Measurements from ENCODE around the gene ACTR6. TPM values are rescaled to one million over a fixed set of nuclear protein-coding genes. Genes with fewer than 3 reads are reported as not detected.
A peak's percentile ranks its signal among the peaks of the same experiment; 100 is the strongest.
"Not testable (repeated sequence)": the region's sequence is repeated elsewhere in the genome, so short reads cannot be mapped to it uniquely, and the experiment has no call there.

Gene ACTR6
- polyA plus RNA-seq, 1 donor from 2014 or later = 29.8 TPM

- Mint-ChIP-seq H3K4me1 (peaks cover 6 to 23% (median 19%) of the 10 kb centered on the region in 3 donors), H3K9me3 (no peaks in the 10 kb centered on the region), H3K4me3 (peak overlapping the region in 2 of 4 donors; percentile 39 to 89), H3K27me3 (no peaks in the 10 kb centered on the region), H3K36me3 (peaks cover 13% of the 10 kb centered on the region), H3K27ac (peak overlapping the region in 1 of 3 donors; percentile 31)
Observed at GRCh38 chr12:100197486-100197885, 3.1 kb upstream of the ACTR6 start.

DNA sequence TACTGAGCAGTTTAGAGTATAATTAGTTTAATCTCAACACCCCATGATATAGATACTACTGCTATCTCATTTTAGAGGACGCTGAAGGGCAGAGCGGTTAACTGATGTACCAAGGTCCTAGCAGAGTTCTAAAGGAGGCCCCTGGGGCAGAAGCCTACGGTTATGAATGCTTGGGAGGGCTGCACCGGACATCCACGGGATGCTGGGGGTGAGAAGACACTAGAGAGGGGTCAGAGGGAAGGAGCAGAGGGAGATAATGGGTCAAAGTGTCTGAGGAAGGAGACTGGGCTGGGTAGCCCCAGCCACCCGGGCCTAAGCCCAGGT lies 1.6 kb upstream of the ACTR6 start:
- Mint-ChIP-seq H3K36me3 (peaks cover 9% of the 10 kb centered on the region), H3K27me3 (no peaks in the 10 kb centered on the region), H3K4me1 (peaks cover 6 to 27% (median 19%) of the 10 kb centered on the region in 3 donors), H3K9me3 (no peaks in the 10 kb centered on the region), H3K4me3 (peak overlapping the region; percentile 89 to 98 (median 95)), H3K27ac (peak overlapping the region in 2 of 3 donors; percentile 62 to 76)

DNA sequence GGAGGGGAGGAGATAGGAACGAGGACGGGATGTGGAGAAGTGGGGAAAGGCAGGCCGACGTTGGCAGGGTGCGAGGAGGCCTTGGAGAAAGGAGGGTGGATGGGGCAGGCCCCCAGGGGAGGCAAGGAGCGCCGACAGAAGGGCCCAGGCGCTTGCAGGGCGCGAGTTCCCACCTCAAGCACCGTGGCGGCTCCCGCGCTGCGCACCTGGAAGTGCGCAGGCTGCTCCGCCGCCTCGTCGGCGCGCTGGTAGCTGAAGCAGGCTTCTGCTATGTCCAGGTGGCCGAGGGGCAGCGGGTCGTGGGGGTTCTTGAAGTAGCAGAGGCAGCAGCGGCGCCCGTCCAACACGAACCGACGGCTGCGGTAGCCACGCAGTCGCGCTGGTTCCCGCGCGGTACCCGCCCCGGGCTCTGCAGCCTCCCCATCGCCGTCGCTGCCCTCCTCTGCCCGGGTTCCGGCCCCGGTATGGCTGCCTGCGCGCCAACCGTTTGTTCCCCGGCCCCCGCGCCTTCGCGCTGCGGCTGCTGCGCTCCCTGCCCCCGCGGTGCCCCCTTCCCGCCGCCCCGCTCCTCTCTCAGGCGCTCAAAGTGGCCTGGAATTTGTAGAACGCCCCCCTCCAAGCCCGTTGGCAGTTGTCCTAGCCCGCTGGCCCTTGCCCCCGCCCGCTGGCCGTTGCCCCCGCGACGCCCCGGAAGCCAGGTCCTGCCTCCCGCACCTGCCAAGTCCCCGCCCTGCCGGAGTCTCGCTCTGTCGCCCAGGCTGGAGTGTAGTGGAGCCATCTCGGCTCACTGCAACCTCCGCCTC lies 1.1 kb upstream of the ACTR6 start:
- peaks cover 7% of the 10 kb centered on the region for H3K36me3 Mint-ChIP-seq
- H3K4me1 Mint-ChIP-seq = peaks cover 6 to 27% (median 19%) of the 10 kb centered on the region in 3 donors
- no peaks in the 10 kb centered on the region for H3K27me3 Mint-ChIP-seq
- peak overlapping the region; percentile 89 to 98 (median 95) for H3K4me3 Mint-ChIP-seq
- H3K27ac Mint-ChIP-seq = peak overlapping the region; percentile 62 to 98 (median 93)
- no peaks in the 10 kb centered on the region for H3K9me3 Mint-ChIP-seq

GRCh38 chr12:100201604-100202423 lies 1.2 kb downstream of the ACTR6 start:
- Mint-ChIP-seq H3K9me3 (no peaks in the 10 kb centered on the region), H3K36me3 (peaks cover 6% of the 10 kb centered on the region), H3K27ac (peak overlapping the region in 2 of 3 donors; percentile 62 to 93), H3K27me3 (no peaks in the 10 kb centered on the region), H3K4me3 (peak overlapping the region; percentile 89 to 98 (median 95)), H3K4me1 (peaks cover 6 to 27% (median 19%) of the 10 kb centered on the region in 3 donors)

- peaks cover 4% of the 10 kb centered on the region for H3K36me3 Mint-ChIP-seq
Observed at GRCh38 chr12:100207311-100207710, 6.7 kb downstream of the ACTR6 start.

DNA sequence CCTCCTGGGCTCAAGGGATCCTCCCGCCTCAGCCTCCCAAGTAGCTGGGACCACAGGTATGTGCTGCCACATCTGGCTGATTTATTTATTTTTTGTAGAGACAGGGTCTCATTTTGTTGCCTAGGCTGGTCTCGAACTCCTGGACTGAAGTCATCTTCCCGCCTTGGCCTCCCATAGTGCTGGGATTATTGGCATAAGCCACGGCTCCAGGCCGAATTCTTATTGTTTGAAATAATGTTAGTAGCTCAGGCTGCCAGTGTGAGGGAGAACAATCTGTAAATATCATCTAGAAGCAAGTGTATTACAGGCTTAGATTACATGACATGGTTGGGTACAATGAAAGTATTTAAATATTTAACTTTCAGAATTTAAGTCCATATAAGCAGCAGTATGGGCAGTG lies 8.2 kb downstream of the ACTR6 start:
- no peak overlapping the region for H3K4me3 Mint-ChIP-seq
- H3K27ac Mint-ChIP-seq = peak overlapping the region in 1 of 3 donors; percentile 19
- H3K27me3 Mint-ChIP-seq = no peaks in the 10 kb centered on the region
- no peaks in the 10 kb centered on the region for H3K4me1 Mint-ChIP-seq
- H3K9me3 Mint-ChIP-seq = no peaks in the 10 kb centered on the region
- peaks cover 2% of the 10 kb centered on the region for H3K36me3 Mint-ChIP-seq

More at GRCh38 chr12:100207311-100207710, 6.7 kb downstream of the ACTR6 start:
- Mint-ChIP-seq H3K27ac (no peak overlapping the region), H3K9me3 (no peaks in the 10 kb centered on the region), H3K27me3 (no peaks in the 10 kb centered on the region), H3K4me1 (peaks cover 0 to 5% (median 2%) of the 10 kb centered on the region in 3 donors), H3K4me3 (no peak overlapping the region)

- no peaks in the 10 kb centered on the region for H3K27me3 Mint-ChIP-seq
- no peak overlapping the region for H3K27ac Mint-ChIP-seq
- H3K4me3 Mint-ChIP-seq = no peak overlapping the region
- no peaks in the 10 kb centered on the region for H3K9me3 Mint-ChIP-seq
- no peaks in the 10 kb centered on the region for H3K36me3 Mint-ChIP-seq
- H3K4me1 Mint-ChIP-seq = peaks cover 0 to 9% (median 8%) of the 10 kb centered on the region in 3 donors
Observed at GRCh38 chr12:100211698-100212097, 11.1 kb downstream of the ACTR6 start.

- Mint-ChIP-seq H3K36me3 (no peaks in the 10 kb centered on the region), H3K27ac (no peak overlapping the region), H3K9me3 (no peaks in the 10 kb centered on the region), H3K4me1 (peaks cover 0 to 9% (median 8%) of the 10 kb centered on the region in 3 donors), H3K27me3 (no peaks in the 10 kb centered on the region), H3K4me3 (no peak overlapping the region)
Observed at GRCh38 chr12:100213016-100213891, 12.6 kb downstream of the ACTR6 start.

DNA sequence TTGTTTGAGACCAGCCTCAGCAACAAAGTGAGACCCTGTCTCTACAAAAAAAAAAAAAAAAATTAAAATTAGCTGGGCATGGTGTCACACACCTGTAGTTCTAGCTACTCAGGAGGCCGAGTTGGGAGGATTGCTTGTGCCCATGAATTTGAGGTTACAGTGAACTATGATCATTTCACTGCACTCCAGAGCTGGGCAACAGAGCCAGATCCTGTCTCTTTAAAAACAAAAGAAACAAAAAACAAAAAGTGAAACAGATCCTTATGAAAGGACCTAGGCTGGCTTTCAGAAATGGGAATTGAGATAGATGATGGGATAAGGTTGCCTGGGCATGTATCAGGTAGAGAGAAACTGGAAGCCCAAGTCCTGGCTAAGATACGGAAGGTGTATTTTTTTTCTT lies 13.9 kb downstream of the ACTR6 start:
- Mint-ChIP-seq H3K9me3 (no peaks in the 10 kb centered on the region), H3K4me1 (peaks cover 0 to 9% (median 8%) of the 10 kb centered on the region in 3 donors), H3K4me3 (no peak overlapping the region), H3K27ac (peak overlapping the region in 2 of 3 donors; percentile 5 to 90), H3K36me3 (no peaks in the 10 kb centered on the region), H3K27me3 (no peaks in the 10 kb centered on the region)

GRCh38 chr12:100215209-100215608 lies 14.6 kb downstream of the ACTR6 start:
- no peak overlapping the region for H3K4me3 Mint-ChIP-seq
- no peaks in the 10 kb centered on the region for H3K27me3 Mint-ChIP-seq
- H3K9me3 Mint-ChIP-seq = no peaks in the 10 kb centered on the region
- peaks cover 0 to 9% (median 8%) of the 10 kb centered on the region in 3 donors for H3K4me1 Mint-ChIP-seq
- H3K36me3 Mint-ChIP-seq = no peaks in the 10 kb centered on the region
- H3K27ac Mint-ChIP-seq = no peak overlapping the region

DNA sequence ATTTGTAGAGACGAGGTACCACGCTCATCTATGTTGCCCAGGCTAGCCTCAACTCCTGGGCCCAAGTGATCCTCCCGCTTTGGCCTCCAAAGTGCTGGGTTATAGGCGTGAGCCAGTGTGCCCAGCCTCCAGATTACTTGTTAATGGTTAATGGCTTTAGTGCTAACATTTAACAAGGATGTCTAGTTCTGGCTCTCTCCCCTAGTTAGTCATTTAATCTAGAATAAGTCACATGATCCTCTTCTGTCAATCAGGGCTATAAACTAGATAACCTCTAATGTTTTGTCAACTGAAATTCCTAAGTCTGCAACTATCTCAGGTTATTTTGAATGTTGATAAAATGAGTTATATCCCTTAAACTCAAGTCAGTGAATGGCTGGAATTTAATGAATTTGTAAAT lies 15.7 kb downstream of the ACTR6 start:
- peak overlapping the region in 1 of 3 donors; percentile 35 for H3K27ac Mint-ChIP-seq

GRCh38 chr12:100219328-100220109 lies 18.9 kb downstream of the ACTR6 start:
- Mint-ChIP-seq H3K36me3 (peaks cover 2% of the 10 kb centered on the region), H3K9me3 (no peaks in the 10 kb centered on the region), H3K4me1 (peaks cover 0 to 8% (median 7%) of the 10 kb centered on the region in 3 donors), H3K4me3 (no peak overlapping the region), H3K27me3 (no peaks in the 10 kb centered on the region), H3K27ac (no peak overlapping the region)

More for the DNA sequence above, 15.7 kb downstream of the ACTR6 start:
- H3K27me3 Mint-ChIP-seq = no peaks in the 10 kb centered on the region
- H3K4me3 Mint-ChIP-seq = no peak overlapping the region
- H3K9me3 Mint-ChIP-seq = no peaks in the 10 kb centered on the region
- H3K4me1 Mint-ChIP-seq = peaks cover 0 to 9% (median 8%) of the 10 kb centered on the region in 3 donors
- H3K36me3 Mint-ChIP-seq = no peaks in the 10 kb centered on the region

- Mint-ChIP-seq H3K9me3 (no peaks in the 10 kb centered on the region), H3K27ac (no peak overlapping the region), H3K4me1 (no peaks in the 10 kb centered on the region), H3K36me3 (peaks cover 4% of the 10 kb centered on the region), H3K4me3 (no peak overlapping the region), H3K27me3 (no peaks in the 10 kb centered on the region)
Observed at GRCh38 chr12:100221523-100221922, 20.9 kb downstream of the ACTR6 start.

- not testable (repeated sequence) for H3K36me3 Mint-ChIP-seq, H3K27ac Mint-ChIP-seq, H3K4me3 Mint-ChIP-seq, H3K4me1 Mint-ChIP-seq, H3K27me3 Mint-ChIP-seq, H3K9me3 Mint-ChIP-seq
Observed at GRCh38 chr12:100222173-100222572, 21.6 kb downstream of the ACTR6 start.

Measured in IgD-negative memory B cell (primary cell).